Activated CD4-positive, alpha-beta T cell treated with anti-CD3 and anti-CD28 coated beads, Interleukin-2, amount 10 ng/mL, durations not matched to agents 24 days and 14 days (primary cell): Measurements from ENCODE around the gene SFMBT1. TPM values are rescaled to one million over a fixed set of nuclear protein-coding genes. Genes with fewer than 3 reads are reported as not detected.

ENCODE experiments used
- DNase-seq: peaks from one replicate; pipeline ENCODE4 v3.0.0; 2022
- H3K27ac Mint-ChIP-seq: one replicate; pipeline ENCODE4 v1.8.0; 2022; ENCODE audit warnings: mild to moderate bottlenecking, mixed read lengths
- H3K27me3 Mint-ChIP-seq: one replicate; pipeline ENCODE4 v1.8.0; 2022; ENCODE audit warnings: mixed read lengths
- H3K36me3 Mint-ChIP-seq: one replicate; pipeline ENCODE4 v1.8.0; 2022; ENCODE audit warnings: low read depth, mild to moderate bottlenecking, mixed read lengths
- H3K4me1 Mint-ChIP-seq: one replicate; pipeline ENCODE4 v1.8.0; 2021; ENCODE audit warnings: mixed read lengths
- H3K4me3 Mint-ChIP-seq: one replicate; pipeline ENCODE4 v1.8.0; 2022; ENCODE audit warnings: mild to moderate bottlenecking, moderate library complexity, mixed read lengths
- H3K9me3 Mint-ChIP-seq: one replicate; pipeline ENCODE4 v1.8.0; 2021; ENCODE audit warnings: mixed read lengths
- intact Hi-C: fragments of 100-400 bp; cut with micrococcal nuclease; formaldehyde crosslinking; loops from one replicate; pipeline ENCODE4 v1.15.1; 2023
- total RNA-seq: library from RNA; stranded (reverse); gene quantifications from 2 replicates; pipeline ENCODE4 v1.2.3, GENCODE V29; 2022

SFMBT1 gene
- total RNA-seq, 1 donor from 2014 or later: 28.6 TPM

GRCh38 chr3:53016236-53016635 lies 29.6 kb downstream of the SFMBT1 start:
- Mint-ChIP-seq H3K9me3 (no peaks in the 10 kb centered on the region), H3K36me3 (peaks cover 22% of the 10 kb centered on the region), H3K27ac (no peak overlapping the region), H3K4me1 (peaks cover 28% of the 10 kb centered on the region), H3K4me3 (no peak overlapping the region), H3K27me3 (no peaks in the 10 kb centered on the region)
- intact Hi-C loops: no loop called here
- DNase-seq: no peak

- intact Hi-C loops: no loop called here
- Mint-ChIP-seq H3K27ac (no peak overlapping the region), H3K27me3 (no peaks in the 10 kb centered on the region), H3K36me3 (peaks cover 10% of the 10 kb centered on the region), H3K4me1 (peaks cover 16% of the 10 kb centered on the region), H3K9me3 (no peaks in the 10 kb centered on the region), H3K4me3 (no peak overlapping the region)
- DNase-seq: no peak
Observed at GRCh38 chr3:53011324-53011723, 34.5 kb downstream of the SFMBT1 start.

- Mint-ChIP-seq H3K4me1 (peaks cover 18% of the 10 kb centered on the region), H3K27me3 (no peaks in the 10 kb centered on the region), H3K27ac (peak overlapping the region; percentile 9), H3K4me3 (no peak overlapping the region), H3K9me3 (no peaks in the 10 kb centered on the region), H3K36me3 (peaks cover 12% of the 10 kb centered on the region)
- intact Hi-C loops: no loop called here
- no peak for DNase-seq
Observed at GRCh38 chr3:53009826-53010539, 35.9 kb downstream of the SFMBT1 start.

GRCh38 chr3:53008932-53009331 lies 36.9 kb downstream of the SFMBT1 start:
- H3K27me3 Mint-ChIP-seq: no peaks in the 10 kb centered on the region
- no peaks in the 10 kb centered on the region for H3K9me3 Mint-ChIP-seq
- intact Hi-C loops: no loop called here

GRCh38 chr3:53005854-53006513 lies 39.9 kb downstream of the SFMBT1 start:
- Mint-ChIP-seq H3K27me3 (no peaks in the 10 kb centered on the region), H3K4me3 (no peak overlapping the region), H3K4me1 (peaks cover 14% of the 10 kb centered on the region), H3K9me3 (no peaks in the 10 kb centered on the region), H3K27ac (no peak overlapping the region), H3K36me3 (peaks cover 7% of the 10 kb centered on the region)
- intact Hi-C loops: no loop called here
- no peak for DNase-seq

More at GRCh38 chr3:53008932-53009331, 36.9 kb downstream of the SFMBT1 start:
- H3K36me3 Mint-ChIP-seq: peaks cover 9% of the 10 kb centered on the region
- DNase-seq: no peak
- H3K4me3 Mint-ChIP-seq: no peak overlapping the region
- H3K27ac Mint-ChIP-seq: no peak overlapping the region
- H3K4me1 Mint-ChIP-seq: peaks cover 18% of the 10 kb centered on the region

GRCh38 chr3:53005338-53005737 lies 40.5 kb downstream of the SFMBT1 start:
- no peak overlapping the region for H3K4me3 Mint-ChIP-seq
- H3K4me1 Mint-ChIP-seq: peaks cover 10% of the 10 kb centered on the region
- no peaks in the 10 kb centered on the region for H3K27me3 Mint-ChIP-seq
- DNase-seq: no peak
- intact Hi-C loops: no loop called here
- H3K27ac Mint-ChIP-seq: no peak overlapping the region
- peaks cover 7% of the 10 kb centered on the region for H3K36me3 Mint-ChIP-seq
- no peaks in the 10 kb centered on the region for H3K9me3 Mint-ChIP-seq

GRCh38 chr3:53003320-53003719 lies 42.6 kb downstream of the SFMBT1 start:
- H3K27ac Mint-ChIP-seq: no peak overlapping the region
- no peak overlapping the region for H3K4me3 Mint-ChIP-seq
- peaks cover 8% of the 10 kb centered on the region for H3K36me3 Mint-ChIP-seq
- intact Hi-C loops: no loop called here
- no peaks in the 10 kb centered on the region for H3K9me3 Mint-ChIP-seq
- H3K27me3 Mint-ChIP-seq: no peaks in the 10 kb centered on the region
- peaks cover 6% of the 10 kb centered on the region for H3K4me1 Mint-ChIP-seq
- DNase-seq: no peak

GRCh38 chr3:52998771-52999513 lies 46.9 kb downstream of the SFMBT1 start:
- intact Hi-C loops: no loop called here
- no peaks in the 10 kb centered on the region for H3K27me3 Mint-ChIP-seq
- no peak overlapping the region for H3K4me3 Mint-ChIP-seq
- H3K36me3 Mint-ChIP-seq: peaks cover 6% of the 10 kb centered on the region
- H3K9me3 Mint-ChIP-seq: no peaks in the 10 kb centered on the region
- DNase-seq: no peak
- peaks cover 6% of the 10 kb centered on the region for H3K4me1 Mint-ChIP-seq
- H3K27ac Mint-ChIP-seq: no peak overlapping the region

GRCh38 chr3:52990637-52991036 lies 55.2 kb downstream of the SFMBT1 start:
- Mint-ChIP-seq H3K9me3 (no peaks in the 10 kb centered on the region), H3K36me3 (peaks cover 2% of the 10 kb centered on the region), H3K27me3 (no peaks in the 10 kb centered on the region), H3K4me1 (peaks cover 13% of the 10 kb centered on the region), H3K27ac (no peak overlapping the region), H3K4me3 (no peak overlapping the region)
- intact Hi-C loops: no loop called here
- DNase-seq: no peak

GRCh38 chr3:52986938-52987337 lies 58.9 kb downstream of the SFMBT1 start:
- intact Hi-C loops: no loop called here
- Mint-ChIP-seq H3K4me3 (no peak overlapping the region), H3K9me3 (no peaks in the 10 kb centered on the region), H3K27ac (no peak overlapping the region), H3K27me3 (no peaks in the 10 kb centered on the region), H3K36me3 (peaks cover 2% of the 10 kb centered on the region), H3K4me1 (peaks cover 33% of the 10 kb centered on the region)
- no peak for DNase-seq

GRCh38 chr3:52986049-52986448 lies 59.8 kb downstream of the SFMBT1 start:
- peaks cover 33% of the 10 kb centered on the region for H3K4me1 Mint-ChIP-seq

GRCh38 chr3:52983828-52984227 lies 62.0 kb downstream of the SFMBT1 start:
- Mint-ChIP-seq H3K4me1 (peaks cover 29% of the 10 kb centered on the region), H3K4me3 (peak overlapping the region; percentile 68), H3K27me3 (no peaks in the 10 kb centered on the region), H3K27ac (peak overlapping the region; percentile 84), H3K36me3 (peaks cover 6% of the 10 kb centered on the region), H3K9me3 (peaks cover 3% of the 10 kb centered on the region)
- intact Hi-C loops: loop anchor here (1.0 to 2.0 kb wide), 5 partner anchors 39 to 126 kb away; partner anchors contain the start of gene SFMBT1
- DNase-seq: no peak

More at GRCh38 chr3:52986049-52986448, 59.8 kb downstream of the SFMBT1 start:
- DNase-seq: no peak
- no peak overlapping the region for H3K4me3 Mint-ChIP-seq
- H3K27ac Mint-ChIP-seq: no peak overlapping the region
- H3K9me3 Mint-ChIP-seq: no peaks in the 10 kb centered on the region
- intact Hi-C loops: no loop called here
- peaks cover 3% of the 10 kb centered on the region for H3K36me3 Mint-ChIP-seq
- no peaks in the 10 kb centered on the region for H3K27me3 Mint-ChIP-seq

- peaks cover 6% of the 10 kb centered on the region for H3K36me3 Mint-ChIP-seq
- H3K9me3 Mint-ChIP-seq: peaks cover 3% of the 10 kb centered on the region
- DNase-seq: peak; percentile 92
- peak overlapping the region; percentile 68 for H3K4me3 Mint-ChIP-seq
- intact Hi-C loops: loop anchor here (1.0 to 2.0 kb wide), 5 partner anchors 40 to 127 kb away; partner anchors contain the start of gene SFMBT1
- no peaks in the 10 kb centered on the region for H3K27me3 Mint-ChIP-seq
- H3K4me1 Mint-ChIP-seq: peaks cover 29% of the 10 kb centered on the region
- peak overlapping the region; percentile 84 for H3K27ac Mint-ChIP-seq
Observed at GRCh38 chr3:52983336-52983807, 62.5 kb downstream of the SFMBT1 start.

GRCh38 chr3:52982839-52983238 lies 63.0 kb downstream of the SFMBT1 start:
- Mint-ChIP-seq H3K27ac (peak overlapping the region; percentile 84), H3K4me1 (peaks cover 31% of the 10 kb centered on the region), H3K9me3 (peaks cover 3% of the 10 kb centered on the region), H3K4me3 (peak overlapping the region; percentile 6), H3K27me3 (no peaks in the 10 kb centered on the region), H3K36me3 (peaks cover 8% of the 10 kb centered on the region)
- intact Hi-C loops: loop anchor here (1.0 to 2.0 kb wide), 5 partner anchors 40 to 127 kb away; partner anchors contain the start of gene SFMBT1
- DNase-seq: peak; percentile 61
